ENCODE data around the gene ZNFX1.

- TF ChIP-seq CTCF (IDR thresholded peaks at IDR 0.05; ENCODE audit: poor library complexity) (no peak), EZH2 (IDR thresholded peaks at IDR 0.05; ENCODE audit: borderline replicate concordance) (no peak), EZH2phosphoT487 (IDR thresholded peaks at IDR 0.05; ENCODE audit: low read depth, severe bottlenecking, unreplicated experiment) (no peak)
Measured at GRCh38 chr20:49287555-49288249, 9.8 kb upstream of the ZNFX1 start.
